ENCODE measurements around the gene GCGR. TPM values are rescaled to one million over a fixed set of nuclear protein-coding genes. Genes with fewer than 3 reads are reported as not detected.

Gene GCGR
- polyA plus RNA-seq, 1 donor from 2014 or later: not detected

- Mint-ChIP-seq H3K4me1 (peaks cover 0 to 7% (median 3%) of the 10 kb centered on the region in 3 donors), H3K27me3 (peaks cover 3% of the 10 kb centered on the region), H3K9me3 (peaks cover 0 to 2% (median 0%) of the 10 kb centered on the region in 3 donors), H3K27ac (no peak overlapping the region), H3K36me3 (peaks cover 4% of the 10 kb centered on the region), H3K4me3 (no peak overlapping the region)
Observed at GRCh38 chr17:81821147-81821546, 17.2 kb downstream of the GCGR start.

- H3K9me3 Mint-ChIP-seq: peaks cover 0 to 2% (median 0%) of the 10 kb centered on the region in 3 donors
- H3K4me1 Mint-ChIP-seq: peaks cover 0 to 6% (median 5%) of the 10 kb centered on the region in 3 donors
- H3K4me3 Mint-ChIP-seq: no peak overlapping the region
- H3K27ac Mint-ChIP-seq: no peak overlapping the region
- peaks cover 4% of the 10 kb centered on the region for H3K36me3 Mint-ChIP-seq
- H3K27me3 Mint-ChIP-seq: peaks cover 2% of the 10 kb centered on the region
Observed at GRCh38 chr17:81821603-81822311, 17.8 kb downstream of the GCGR start.

DNA sequence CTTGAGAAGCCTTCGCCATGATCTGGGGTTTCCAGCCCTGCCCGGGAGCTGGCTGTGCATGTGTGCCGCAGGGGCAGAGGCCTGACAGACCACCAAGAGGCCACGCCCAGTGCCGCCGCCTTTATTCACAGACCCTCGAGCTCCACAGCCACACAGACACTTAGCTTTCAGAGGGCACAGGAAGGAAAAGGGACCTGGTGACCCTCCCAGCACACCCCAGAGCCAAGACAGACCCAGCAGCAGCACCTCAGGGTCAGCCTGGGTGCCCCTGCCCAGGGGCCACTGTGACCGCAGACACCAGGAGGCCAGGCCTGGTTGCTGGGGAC is 18.3 kb downstream of the GCGR start:
- Mint-ChIP-seq H3K27ac (no peak overlapping the region), H3K36me3 (peaks cover 4% of the 10 kb centered on the region)

GRCh38 chr17:81822996-81823819 is 19.3 kb downstream of the GCGR start:
- no peak overlapping the region for H3K27ac Mint-ChIP-seq
- peaks cover 0 to 5% (median 4%) of the 10 kb centered on the region in 3 donors for H3K4me1 Mint-ChIP-seq
- H3K36me3 Mint-ChIP-seq: peaks cover 4% of the 10 kb centered on the region
- H3K9me3 Mint-ChIP-seq: no peaks in the 10 kb centered on the region
- no peak overlapping the region for H3K4me3 Mint-ChIP-seq
- H3K27me3 Mint-ChIP-seq: no peaks in the 10 kb centered on the region

More for the DNA sequence above, 18.3 kb downstream of the GCGR start:
- H3K9me3 Mint-ChIP-seq: peaks cover 0 to 2% (median 0%) of the 10 kb centered on the region in 3 donors
- peaks cover 0 to 5% (median 4%) of the 10 kb centered on the region in 3 donors for H3K4me1 Mint-ChIP-seq
- H3K4me3 Mint-ChIP-seq: no peak overlapping the region
- no peaks in the 10 kb centered on the region for H3K27me3 Mint-ChIP-seq

DNA sequence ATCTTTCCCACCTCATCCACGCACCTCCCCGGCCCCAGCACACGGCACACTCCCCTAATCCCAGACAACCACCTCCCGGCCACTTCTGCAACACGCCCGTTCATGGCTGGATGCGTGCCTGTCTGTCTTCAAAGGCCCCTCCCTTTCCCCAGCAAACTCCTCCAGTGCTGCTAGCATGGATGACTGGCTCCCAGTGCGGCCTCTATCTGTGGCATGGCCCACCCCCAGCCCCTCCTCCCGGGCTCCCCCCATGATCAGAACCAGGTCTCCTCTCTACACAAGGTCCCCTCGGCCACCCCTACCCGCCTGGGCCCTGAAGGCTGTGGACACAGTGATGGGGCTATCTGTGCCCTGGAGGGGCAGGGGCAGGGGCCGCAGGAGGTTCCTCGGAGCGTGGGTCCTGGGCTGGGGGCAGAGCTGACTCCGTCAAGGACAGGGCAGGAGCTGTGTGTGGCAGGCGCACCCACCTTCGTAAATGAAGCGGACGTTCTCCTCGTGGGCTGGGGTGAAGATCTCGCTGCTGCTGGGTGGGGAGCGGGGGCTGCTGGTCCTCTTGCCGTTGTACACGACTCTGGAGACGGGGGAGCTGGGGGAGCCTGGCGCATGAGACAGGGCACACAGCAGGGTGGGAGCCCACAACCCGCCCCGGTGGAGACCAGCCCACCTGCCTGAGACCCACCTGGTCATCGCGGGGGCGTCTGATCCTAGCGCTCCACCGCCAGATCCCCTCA is 20.0 kb downstream of the GCGR start:
- Mint-ChIP-seq H3K27ac (no peak overlapping the region), H3K4me3 (no peak overlapping the region), H3K9me3 (no peaks in the 10 kb centered on the region), H3K36me3 (peaks cover 4% of the 10 kb centered on the region), H3K27me3 (no peaks in the 10 kb centered on the region), H3K4me1 (peaks cover 0 to 5% (median 4%) of the 10 kb centered on the region in 3 donors)

GRCh38 chr17:81824595-81824994 is 20.6 kb downstream of the GCGR start:
- H3K9me3 Mint-ChIP-seq: no peaks in the 10 kb centered on the region
- H3K4me3 Mint-ChIP-seq: no peak overlapping the region
- H3K27me3 Mint-ChIP-seq: no peaks in the 10 kb centered on the region
- peaks cover 4% of the 10 kb centered on the region for H3K36me3 Mint-ChIP-seq
- H3K4me1 Mint-ChIP-seq: peaks cover 0 to 5% (median 4%) of the 10 kb centered on the region in 3 donors
- H3K27ac Mint-ChIP-seq: no peak overlapping the region

- Mint-ChIP-seq H3K4me3 (no peak overlapping the region), H3K27me3 (no peaks in the 10 kb centered on the region), H3K27ac (peak overlapping the region in 1 of 3 donors; percentile 31), H3K4me1 (peaks cover 0 to 6% (median 4%) of the 10 kb centered on the region in 3 donors), H3K36me3 (peaks cover 4% of the 10 kb centered on the region), H3K9me3 (no peaks in the 10 kb centered on the region)
Observed at GRCh38 chr17:81825841-81826466, 22.0 kb downstream of the GCGR start.

GRCh38 chr17:81828656-81829055 is 24.7 kb downstream of the GCGR start:
- Mint-ChIP-seq H3K9me3 (no peaks in the 10 kb centered on the region), H3K27me3 (no peaks in the 10 kb centered on the region), H3K4me1 (peaks cover 7 to 21% (median 18%) of the 10 kb centered on the region in 3 donors), H3K27ac (peak overlapping the region in 1 of 3 donors; percentile 61), H3K36me3 (peaks cover 2% of the 10 kb centered on the region), H3K4me3 (peak overlapping the region in 1 of 4 donors; percentile 32)

DNA sequence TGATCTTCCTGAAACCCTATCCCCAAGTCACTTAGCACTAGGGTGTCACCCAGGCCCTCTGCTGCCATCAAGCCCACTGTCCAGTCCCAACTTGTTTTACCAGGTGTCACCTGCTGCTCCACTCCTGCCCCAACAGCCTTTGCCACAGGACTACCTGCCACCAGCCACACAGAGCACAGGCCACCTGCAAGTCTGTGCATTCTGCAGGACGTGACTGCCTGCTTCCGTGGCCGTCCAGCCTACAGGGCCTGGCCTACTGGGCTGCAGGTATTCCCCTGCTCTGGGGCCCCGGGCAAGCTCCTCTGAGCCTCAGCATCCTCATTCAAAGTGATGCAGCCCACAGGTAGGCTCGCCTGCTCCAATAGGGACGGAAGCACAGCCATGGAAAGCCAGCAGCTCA is 25.9 kb downstream of the GCGR start:
- H3K4me3 Mint-ChIP-seq: peak overlapping the region in 1 of 4 donors; percentile 39
- H3K36me3 Mint-ChIP-seq: peaks cover 2% of the 10 kb centered on the region
- H3K4me1 Mint-ChIP-seq: peaks cover 7 to 23% (median 18%) of the 10 kb centered on the region in 3 donors
- H3K27me3 Mint-ChIP-seq: no peaks in the 10 kb centered on the region
- no peaks in the 10 kb centered on the region for H3K9me3 Mint-ChIP-seq
- H3K27ac Mint-ChIP-seq: peak overlapping the region in 1 of 3 donors; percentile 32

GRCh38 chr17:81831563-81831956 is 27.6 kb downstream of the GCGR start:
- peaks cover 7 to 18% (median 14%) of the 10 kb centered on the region in 3 donors for H3K4me1 Mint-ChIP-seq
- peak overlapping the region; percentile 85 to 95 (median 90) for H3K4me3 Mint-ChIP-seq
- H3K27ac Mint-ChIP-seq: peak overlapping the region; percentile 83 to 96 (median 92)
- no peaks in the 10 kb centered on the region for H3K36me3 Mint-ChIP-seq
- no peaks in the 10 kb centered on the region for H3K9me3 Mint-ChIP-seq
- no peaks in the 10 kb centered on the region for H3K27me3 Mint-ChIP-seq

DNA sequence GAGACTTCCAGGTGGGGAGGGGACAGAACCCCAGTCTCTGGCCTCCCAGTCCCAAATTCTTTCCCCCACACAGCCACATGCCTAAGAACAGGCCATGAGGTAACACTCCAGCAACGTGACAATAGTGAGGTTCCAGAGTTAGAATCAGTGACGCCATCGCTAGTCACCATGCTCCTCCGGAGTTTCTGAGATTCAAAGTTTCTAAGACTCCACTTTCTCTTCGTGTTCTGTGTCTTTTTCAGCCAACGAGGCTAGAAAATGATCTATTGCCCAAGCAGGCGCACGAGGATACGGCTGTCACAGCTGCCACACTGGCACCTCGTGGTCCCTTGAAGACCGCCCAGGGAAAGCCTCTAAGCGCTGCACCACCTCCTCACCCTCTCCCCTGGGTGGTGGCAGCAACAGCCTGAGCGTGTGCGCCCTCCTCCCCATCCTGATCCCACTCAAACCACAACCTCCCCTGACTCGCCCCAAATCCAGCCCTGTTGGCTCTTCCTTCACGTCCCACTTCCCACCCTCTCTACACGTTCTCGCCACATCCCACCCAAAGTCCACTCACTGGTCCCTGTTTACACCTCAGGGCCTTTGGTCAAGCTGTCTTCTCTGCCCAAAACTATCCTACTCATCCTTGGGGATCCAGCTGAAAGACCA is 28.1 kb downstream of the GCGR start:
- H3K27me3 Mint-ChIP-seq: no peaks in the 10 kb centered on the region
- peak overlapping the region; percentile 83 to 96 (median 92) for H3K27ac Mint-ChIP-seq
- peaks cover 7 to 18% (median 14%) of the 10 kb centered on the region in 3 donors for H3K4me1 Mint-ChIP-seq
- peak overlapping the region; percentile 85 to 95 (median 90) for H3K4me3 Mint-ChIP-seq
- H3K36me3 Mint-ChIP-seq: no peaks in the 10 kb centered on the region
- no peaks in the 10 kb centered on the region for H3K9me3 Mint-ChIP-seq

GRCh38 chr17:81832608-81833159 is 28.7 kb downstream of the GCGR start:
- Mint-ChIP-seq H3K9me3 (no peaks in the 10 kb centered on the region), H3K4me3 (peak overlapping the region; percentile 85 to 95 (median 90)), H3K27me3 (no peaks in the 10 kb centered on the region), H3K36me3 (no peaks in the 10 kb centered on the region), H3K27ac (peak overlapping the region; percentile 83 to 96 (median 92)), H3K4me1 (peaks cover 7 to 18% (median 14%) of the 10 kb centered on the region in 3 donors)

DNA sequence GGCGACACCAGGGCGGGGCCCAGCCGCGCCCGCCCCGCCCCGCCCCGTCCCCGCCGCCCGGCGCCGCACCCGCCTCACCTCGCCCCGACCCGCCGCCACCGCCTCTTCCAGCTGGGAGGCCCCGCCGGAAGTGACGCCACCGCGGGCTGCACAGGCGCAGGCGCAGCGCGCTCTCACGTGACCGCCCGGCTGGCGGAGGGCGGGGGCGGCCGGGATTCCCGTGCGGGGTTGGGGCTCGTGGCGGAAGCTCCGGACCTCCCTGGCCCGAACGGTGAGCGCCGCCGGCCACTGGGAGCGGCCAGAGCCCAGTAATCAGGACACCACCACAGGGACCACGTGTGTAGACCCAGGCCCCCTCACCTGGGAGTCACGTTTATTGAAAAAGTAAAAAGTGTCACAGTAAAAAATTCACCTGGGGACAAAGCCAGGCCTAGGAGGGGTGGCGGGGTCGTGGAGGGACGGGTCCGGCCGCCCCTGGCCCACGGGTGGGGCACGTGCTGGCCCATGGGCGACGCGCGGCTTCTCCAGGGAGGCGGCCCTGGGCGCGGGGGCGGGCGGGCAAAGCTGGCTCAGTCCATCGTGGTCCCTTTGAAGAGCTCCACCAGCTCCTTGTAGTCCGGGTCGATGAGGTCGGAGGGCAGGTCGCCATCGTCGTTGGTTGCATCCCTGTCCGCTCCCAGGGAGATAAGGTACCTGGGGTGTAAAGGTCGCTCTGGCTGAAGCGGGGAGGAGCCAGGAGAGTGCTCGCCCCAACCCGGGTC is 29.4 kb downstream of the GCGR start, which contains the start of gene MCRIP1:
Gene MCRIP1, minus strand, starts transcription at position 132 of the 761 bp plus-strand sequence. CDS start 8,785 bp downstream, outside the sequence.
- Mint-ChIP-seq H3K4me1 (peaks cover 7 to 18% (median 14%) of the 10 kb centered on the region in 3 donors), H3K4me3 (peak within 1 kb of the TSS; percentile 85 to 95 (median 90)), H3K27ac (peak within 1 kb of the TSS; percentile 83 to 96 (median 92)), H3K27me3 (no peaks in the 10 kb centered on the region), H3K36me3 (no peaks in the 10 kb centered on the region), H3K9me3 (no peaks in the 10 kb centered on the region)
